Measurements from ENCODE around the gene PCSK7.
A peak's percentile ranks its signal among the peaks of the same experiment; 100 is the strongest.

PCSK7 gene

DNA sequence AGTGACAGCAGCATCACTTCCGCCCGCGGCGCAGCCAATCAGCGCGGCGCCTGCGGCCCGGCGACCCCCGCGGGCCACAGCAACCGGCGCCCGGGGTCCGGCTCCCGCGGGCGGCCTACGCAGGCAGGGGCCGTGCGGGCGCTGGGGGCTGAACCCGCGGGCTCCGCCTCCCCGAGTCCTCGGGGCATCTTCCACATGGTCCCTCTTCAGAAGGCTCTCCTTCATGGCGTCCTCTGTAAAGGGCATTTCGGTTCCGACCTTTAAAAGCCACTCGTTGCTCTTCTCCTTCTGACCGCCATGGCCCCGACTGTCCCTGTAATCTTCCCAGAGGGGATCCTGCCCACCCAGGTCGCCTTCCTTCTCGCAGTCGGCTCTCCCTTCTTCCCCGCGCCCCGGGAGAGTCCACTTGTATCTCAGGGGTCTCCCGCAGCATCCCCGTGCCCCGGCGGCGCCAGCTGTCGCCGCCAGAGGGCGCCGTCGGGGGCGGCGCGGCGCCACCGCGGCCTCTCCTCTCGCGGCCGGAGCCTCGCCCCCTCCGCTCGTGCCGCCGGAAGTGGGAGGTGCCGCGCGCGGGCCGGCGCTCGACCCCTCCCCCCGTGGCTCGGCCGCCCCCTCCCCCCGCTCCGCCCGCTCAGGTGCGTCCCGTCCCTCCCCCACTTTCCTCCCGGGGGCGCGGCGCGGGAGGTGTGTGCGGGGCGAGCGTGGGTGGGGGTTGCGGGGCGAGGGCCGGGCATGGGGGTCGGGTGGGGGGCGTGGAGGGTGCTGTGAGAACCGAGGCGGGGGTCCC, 412 bp upstream of the PCSK7 start, which contains the start of gene RNF214:
Gene RNF214, plus strand, starts transcription at position 580 of the 787 bp plus-strand sequence. CDS start 1,602 bp downstream, outside the sequence.
- Histone ChIP-seq H3K36me3 (ENCODE audit: control insufficient read depth in 2 of 2, insufficient read depth in 1 of 2, low read length in 2 of 2) (peaks cover 0 to 43% of the 10 kb centered on the region in 2 experiments; a peak in 2 of 3 replicates), H3K27ac (ENCODE audit: extremely low read depth, low read depth, low read length) (peak within 1 kb of the TSS; percentile 74), H3K4me1 (ENCODE audit: control insufficient read depth, insufficient read depth, low read length) (no peaks in the 10 kb centered on the region), H3K9me3 (ENCODE audit: control insufficient read depth, insufficient read depth, low read depth, low read length) (no peaks in the 10 kb centered on the region), H3K4me3 (ENCODE audit: low read depth, low read length) (peak within 1 kb of the TSS; percentile 88)
- ChIA-PET POLR2A (interaction anchor here (0.9 to 2.6 kb wide), 5 partner anchors 10 to 88 kb away, joined by 3 to 11 read pairs (median 4); partner anchors contain the start of genes BACE1 and PAFAH1B2), CTCF (interaction anchor here (0.5 to 8.1 kb wide), 12 partner anchors 10 to 575 kb away, joined by 3 to 71 read pairs (median 4); partner anchors contain the start of gene SIDT2)
- TF ChIP-seq MEIS1 (CRISPR knock-in tag; IDR thresholded peaks at IDR 0.05; ENCODE audit: borderline replicate concordance), result no peak
- TF ChIP-seq GLI2 (tag by site-specific recombination; IDR thresholded peaks at IDR 0.05; ENCODE audit: borderline replicate concordance, low read depth), result no peak
- TF ChIP-seq BCL11A (tag by site-specific recombination; IDR thresholded peaks at IDR 0.05; ENCODE audit: low read depth), result no peak
- no peak for TF ChIP-seq BCL6B (tag by site-specific recombination; IDR thresholded peaks at IDR 0.05)
- no peak; the same call in 1 of the 2 replicates for TF ChIP-seq ZIC2 (tag by site-specific recombination; IDR thresholded peaks at IDR 0.05)
- TF ChIP-seq ZNF433 (tag by site-specific recombination; IDR thresholded peaks at IDR 0.05; ENCODE audit: low read depth), result no peak
- TF ChIP-seq ZSCAN18 (tag by site-specific recombination; IDR thresholded peaks at IDR 0.05), result no peak
- TF ChIP-seq GLIS2 (tag by site-specific recombination; IDR thresholded peaks at IDR 0.05), result 0 out of 2 replicates have a peak, but pooled peaks have one; percentile 44
- no peak for TF ChIP-seq OSR2 (tag by site-specific recombination; IDR thresholded peaks at IDR 0.05)
- TF ChIP-seq ZNF157 (tag by site-specific recombination; IDR thresholded peaks at IDR 0.05), result no peak
- no peak for TF ChIP-seq ZNF501 (tag by site-specific recombination; IDR thresholded peaks at IDR 0.05)
- TF ChIP-seq ZNF521 (tag by site-specific recombination; IDR thresholded peaks at IDR 0.05), result no peak
- no peak for TF ChIP-seq HOXD13 (CRISPR knock-in tag; IDR thresholded peaks at IDR 0.05; ENCODE audit: borderline replicate concordance)
- TF ChIP-seq, protein P1, sequence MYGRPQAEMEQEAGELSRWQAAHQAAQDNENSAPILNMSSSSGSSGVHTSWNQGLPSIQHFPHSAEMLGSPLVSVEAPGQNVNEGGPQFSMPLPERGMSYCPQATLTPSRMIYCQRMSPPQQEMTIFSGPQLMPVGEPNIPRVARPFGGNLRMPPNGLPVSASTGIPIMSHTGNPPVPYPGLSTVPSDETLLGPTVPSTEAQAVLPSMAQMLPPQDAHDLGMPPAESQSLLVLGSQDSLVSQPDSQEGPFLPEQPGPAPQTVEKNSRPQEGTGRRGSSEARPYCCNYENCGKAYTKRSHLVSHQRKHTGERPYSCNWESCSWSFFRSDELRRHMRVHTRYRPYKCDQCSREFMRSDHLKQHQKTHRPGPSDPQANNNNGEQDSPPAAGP (tag by site-specific recombination; IDR thresholded peaks at IDR 0.05), result 0 out of 2 replicates have a peak, but pooled peaks have one; percentile 38
- TF ChIP-seq, protein P2, sequence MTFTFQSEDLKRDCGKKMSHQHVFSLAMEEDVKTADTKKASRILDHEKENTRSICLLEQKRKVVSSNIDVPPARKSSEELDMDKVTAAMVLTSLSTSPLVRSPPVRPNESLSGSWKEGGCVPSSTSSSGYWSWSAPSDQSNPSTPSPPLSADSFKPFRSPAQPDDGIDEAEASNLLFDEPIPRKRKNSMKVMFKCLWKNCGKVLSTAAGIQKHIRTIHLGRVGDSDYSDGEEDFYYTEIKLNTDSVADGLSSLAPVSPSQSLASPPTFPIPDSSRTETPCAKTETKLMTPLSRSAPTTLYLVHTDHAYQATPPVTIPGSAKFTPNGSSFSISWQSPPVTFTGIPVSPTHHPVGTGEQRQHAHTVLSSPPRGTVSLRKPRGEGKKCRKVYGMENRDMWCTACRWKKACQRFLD (tag by site-specific recombination; IDR thresholded peaks at IDR 0.05), result no peak
- no peak for TF ChIP-seq ZNF843 (tag by site-specific recombination; IDR thresholded peaks at IDR 0.05)
- TF ChIP-seq PRDM2 (tag by site-specific recombination; IDR thresholded peaks at IDR 0.05; ENCODE audit: borderline replicate concordance), result no peak
- no peak for TF ChIP-seq SP2 (tag by site-specific recombination; IDR thresholded peaks at IDR 0.05)
- TF ChIP-seq ZNF561 (tag by site-specific recombination; IDR thresholded peaks at IDR 0.05; ENCODE audit: borderline replicate concordance), result peak; percentile 49; the same call in 1 of the 2 replicates
- no peak for TF ChIP-seq ZNF184 (tag by site-specific recombination; IDR thresholded peaks at IDR 0.05)
- TF ChIP-seq ZBTB26 (tag by site-specific recombination; optimal IDR thresholded peaks at IDR 0.05), result peak; percentile 55

All from HEK293 (cell line).